Measurements from ENCODE around the gene HAP1.

The HAP1 gene

DNA sequence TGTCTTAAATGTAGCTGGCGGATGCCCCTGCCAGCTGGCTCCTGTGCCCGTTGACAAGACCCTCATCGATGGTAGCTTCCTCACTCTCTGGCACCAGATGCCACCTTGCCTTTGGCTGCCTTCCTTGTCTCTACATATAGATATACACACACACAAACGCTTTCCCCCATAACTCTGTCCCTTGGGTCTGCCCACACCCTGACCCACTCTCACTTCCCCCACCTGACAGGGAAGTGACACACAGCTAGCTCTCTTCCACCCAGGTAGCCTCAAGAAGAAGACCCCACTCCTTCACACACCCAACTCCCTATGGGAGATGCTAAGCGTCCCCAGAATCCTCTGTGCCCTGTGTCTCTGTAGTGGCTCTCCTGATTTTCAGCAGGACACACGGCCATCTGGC lies 26.4 kb upstream of the HAP1 start:
- no peak for DNase-seq (ENCODE audit: low spot score)
- TF ChIP-seq, protein P1, sequence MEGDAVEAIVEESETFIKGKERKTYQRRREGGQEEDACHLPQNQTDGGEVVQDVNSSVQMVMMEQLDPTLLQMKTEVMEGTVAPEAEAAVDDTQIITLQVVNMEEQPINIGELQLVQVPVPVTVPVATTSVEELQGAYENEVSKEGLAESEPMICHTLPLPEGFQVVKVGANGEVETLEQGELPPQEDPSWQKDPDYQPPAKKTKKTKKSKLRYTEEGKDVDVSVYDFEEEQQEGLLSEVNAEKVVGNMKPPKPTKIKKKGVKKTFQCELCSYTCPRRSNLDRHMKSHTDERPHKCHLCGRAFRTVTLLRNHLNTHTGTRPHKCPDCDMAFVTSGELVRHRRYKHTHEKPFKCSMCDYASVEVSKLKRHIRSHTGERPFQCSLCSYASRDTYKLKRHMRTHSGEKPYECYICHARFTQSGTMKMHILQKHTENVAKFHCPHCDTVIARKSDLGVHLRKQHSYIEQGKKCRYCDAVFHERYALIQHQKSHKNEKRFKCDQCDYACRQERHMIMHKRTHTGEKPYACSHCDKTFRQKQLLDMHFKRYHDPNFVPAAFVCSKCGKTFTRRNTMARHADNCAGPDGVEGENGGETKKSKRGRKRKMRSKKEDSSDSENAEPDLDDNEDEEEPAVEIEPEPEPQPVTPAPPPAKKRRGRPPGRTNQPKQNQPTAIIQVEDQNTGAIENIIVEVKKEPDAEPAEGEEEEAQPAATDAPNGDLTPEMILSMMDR (IDR thresholded peaks at IDR 0.05; ENCODE audit: extremely low read depth, missing control alignments), result no peak

- DNase-seq (ENCODE audit: low spot score), result no peak
- TF ChIP-seq, protein P1 (IDR thresholded peaks at IDR 0.05; ENCODE audit: extremely low read depth, missing control alignments), result no peak
Observed at GRCh38 chr17:41758601-41759000, 24.2 kb upstream of the HAP1 start.

GRCh38 chr17:41754066-41754465 lies 19.6 kb upstream of the HAP1 start:
- DNase-seq (ENCODE audit: low spot score), result no peak
- TF ChIP-seq, protein P1 (IDR thresholded peaks at IDR 0.05; ENCODE audit: extremely low read depth, missing control alignments), result no peak

GRCh38 chr17:41751288-41751687 lies 16.8 kb upstream of the HAP1 start:
- TF ChIP-seq, protein P1 (IDR thresholded peaks at IDR 0.05; ENCODE audit: extremely low read depth, missing control alignments), result no peak
- DNase-seq (ENCODE audit: low spot score), result no peak

- TF ChIP-seq, protein P1 (IDR thresholded peaks at IDR 0.05; ENCODE audit: extremely low read depth, missing control alignments), result no peak
- no peak for DNase-seq (ENCODE audit: low spot score)
Observed at GRCh38 chr17:41750862-41751261, 16.4 kb upstream of the HAP1 start.

GRCh38 chr17:41748275-41748674 lies 13.8 kb upstream of the HAP1 start:
- TF ChIP-seq, protein P1 (IDR thresholded peaks at IDR 0.05; ENCODE audit: extremely low read depth, missing control alignments), result no peak
- no peak for DNase-seq (ENCODE audit: low spot score)

- DNase-seq (ENCODE audit: low spot score), result no peak
- TF ChIP-seq, protein P1 (IDR thresholded peaks at IDR 0.05; ENCODE audit: extremely low read depth, missing control alignments), result no peak
Observed at GRCh38 chr17:41741709-41742108, 7.3 kb upstream of the HAP1 start.

All from GM20000 (cell line).